Keratinocyte (primary cell): ENCODE results near the gene JAKMIP2. TPM values are rescaled to one million over a fixed set of nuclear protein-coding genes. Genes with fewer than 3 reads are reported as not detected.

Experiments used
- DNase-seq: peaks from one replicate; pipeline ENCODE4 v3.0.0-alpha.2; 2011; ENCODE audit warnings: low read depth, missing footprints, low spot score
- FAIRE-seq: peaks from 2 replicates; lab custom pipeline; 2011; peaks lifted over from hg19 to GRCh38; lab: Jason Lieb, UNC
- H2AFZ ChIP-seq: 2 replicates; pipeline ENCODE4 v1.6.0; 2012; ENCODE audit warnings: low read length, control low read depth, inconsistent platforms; ENCODE audit not compliant: control insufficient read depth
- H3K27ac ChIP-seq: 2 replicates; pipeline ENCODE4 v1.5.1; 2011; ENCODE audit warnings: low read length; ENCODE audit not compliant: control insufficient read depth, insufficient read depth
- H3K27me3 ChIP-seq: 3 replicates; pipeline ENCODE4 v1.6.0; 2011; ENCODE audit warnings: low read length; ENCODE audit not compliant: control insufficient read depth, insufficient read depth; ENCODE audit errors: extremely low read depth
- H3K36me3 ChIP-seq, 2 experiments: 2 replicates in 1 of 2; 3 replicates in 1 of 2; pipeline ENCODE4 v1.5.1; 2011; ENCODE audit warnings: low read length in 2 of 2, mild to moderate bottlenecking in 1 of 2; ENCODE audit not compliant: control insufficient read depth in 2 of 2, insufficient read depth in 2 of 2; ENCODE audit errors: extremely low read depth in 1 of 2
- H3K4me1 ChIP-seq: 3 replicates; pipeline ENCODE4 v1.5.1; 2011; ENCODE audit warnings: low read length; ENCODE audit not compliant: control insufficient read depth, insufficient read depth; ENCODE audit errors: extremely low read depth
- H3K4me2 ChIP-seq: 3 replicates; pipeline ENCODE4 v1.6.0; 2011; ENCODE audit warnings: low read depth, low read length; ENCODE audit not compliant: control insufficient read depth, insufficient read depth; ENCODE audit errors: extremely low read depth
- H3K4me3 ChIP-seq, 3 experiments: fragments of 200-600 bp in 1 of 3; sonication (generic) in 1 of 3; 2 replicates in 2 of 3; 3 replicates in 1 of 3; pipeline ENCODE4 v1.5.1; 2011 to 2016; ENCODE audit warnings: low read length in 3 of 3, mild to moderate bottlenecking in 3 of 3, control low read depth in 2 of 3, inconsistent platforms in 1 of 3, low read depth in 1 of 3, mixed read lengths in 1 of 3, mixed run types in 1 of 3, moderate library complexity in 1 of 3; ENCODE audit not compliant: control insufficient read depth in 2 of 3, insufficient read depth in 2 of 3; ENCODE audit errors: extremely low read depth in 1 of 3
- H3K79me2 ChIP-seq: 2 replicates; pipeline ENCODE4 v1.6.0; 2012; ENCODE audit warnings: low read length; ENCODE audit not compliant: control insufficient read depth, insufficient read depth
- H3K9ac ChIP-seq: 3 replicates; pipeline ENCODE4 v1.6.0; 2011; ENCODE audit warnings: low read length; ENCODE audit not compliant: control insufficient read depth, insufficient read depth; ENCODE audit errors: extremely low read depth
- H3K9me1 ChIP-seq: 3 replicates; pipeline ENCODE4 v1.6.0; 2011; ENCODE audit warnings: low read length; ENCODE audit not compliant: control insufficient read depth, insufficient read depth; ENCODE audit errors: extremely low read depth
- H3K9me3 ChIP-seq: 2 replicates; pipeline ENCODE4 v1.5.1; 2012; ENCODE audit warnings: low read depth, low read length; ENCODE audit not compliant: control insufficient read depth
- H4K20me1 ChIP-seq: 3 replicates; pipeline ENCODE4 v1.6.0; 2011; ENCODE audit warnings: low read length; ENCODE audit not compliant: control insufficient read depth, insufficient read depth; ENCODE audit errors: extremely low read depth
- EZH2 ChIP-seq: IDR thresholded peaks from one replicate; pipeline ENCODE4 v1.6.1; 2012; ENCODE audit warnings: inconsistent platforms, mild to moderate bottlenecking, low read length, moderate library complexity
- dilution Hi-C: fragments of 300-500 bp; cut with MboI; formaldehyde crosslinking; loops from one replicate; pipeline ENCODE4 v1.7.0; 2020; ENCODE audit warnings: low sequenced_read_pairs; ENCODE audit not compliant: extremely low pct_ligation_motif_present
- polyA plus RNA-seq, 5 experiments: library from polyadenylated mRNA; depleted of rRNA in 3 of 5; stranded (reverse) in 3 of 5; stranded (forward) in 1 of 5; unstranded in 1 of 5; fragments of >200 nt; gene quantifications; 1 replicate in 1 of 5; 2 replicates in 3 of 5; 3 replicates in 1 of 5; pipeline versions ENCODE4 v1.2.1 to v1.2.3, GENCODE V29; 2011 to 2012; ENCODE audit warnings: missing spikeins in 2 of 5, low read depth in 1 of 5, low replicate concordance in 1 of 5
- TF ChIP-seq, protein P1 (sequence below), 3 experiments: IDR thresholded peaks in 1 of 3; conservative IDR thresholded peaks in 1 of 3; optimal IDR thresholded peaks in 1 of 3; 2 replicates in 2 of 3; 3 replicates in 1 of 3; pipeline versions ENCODE3 to v1.5.1; 2011; ENCODE audit warnings: low read length in 3 of 3, mild to moderate bottlenecking in 3 of 3, moderate library complexity in 2 of 3, control low read depth in 1 of 3, inconsistent platforms in 1 of 3; ENCODE audit not compliant: insufficient read depth in 2 of 3; ENCODE audit errors: extremely low read depth in 1 of 3

JAKMIP2 gene
- polyA plus RNA-seq, 1 donor (not counting 4 experiments of a cell fraction or from before 2014, with no cell fraction given) = not detected

GRCh38 chr5:147712019-147712418 lies 70.5 kb downstream of the JAKMIP2 start:
- dilution Hi-C loops = no loop called here
- Histone ChIP-seq H3K27ac (no peak overlapping the region), H3K27me3 (no peaks in the 10 kb centered on the region), H3K9me3 (no peaks in the 10 kb centered on the region), H3K36me3 (no peaks in the 10 kb centered on the region), H3K79me2 (no peaks in the 10 kb centered on the region), H4K20me1 (no peaks in the 10 kb centered on the region), H3K9ac (no peak overlapping the region), H3K4me2 (no peak overlapping the region), H3K4me1 (no peaks in the 10 kb centered on the region), H2AFZ (no peak overlapping the region), H3K9me1 (no peaks in the 10 kb centered on the region), H3K4me3 (no peak overlapping the region)
- no peak for FAIRE-seq
- no peak for DNase-seq
- TF ChIP-seq EZH2 = no peak
- TF ChIP-seq, protein P1, sequence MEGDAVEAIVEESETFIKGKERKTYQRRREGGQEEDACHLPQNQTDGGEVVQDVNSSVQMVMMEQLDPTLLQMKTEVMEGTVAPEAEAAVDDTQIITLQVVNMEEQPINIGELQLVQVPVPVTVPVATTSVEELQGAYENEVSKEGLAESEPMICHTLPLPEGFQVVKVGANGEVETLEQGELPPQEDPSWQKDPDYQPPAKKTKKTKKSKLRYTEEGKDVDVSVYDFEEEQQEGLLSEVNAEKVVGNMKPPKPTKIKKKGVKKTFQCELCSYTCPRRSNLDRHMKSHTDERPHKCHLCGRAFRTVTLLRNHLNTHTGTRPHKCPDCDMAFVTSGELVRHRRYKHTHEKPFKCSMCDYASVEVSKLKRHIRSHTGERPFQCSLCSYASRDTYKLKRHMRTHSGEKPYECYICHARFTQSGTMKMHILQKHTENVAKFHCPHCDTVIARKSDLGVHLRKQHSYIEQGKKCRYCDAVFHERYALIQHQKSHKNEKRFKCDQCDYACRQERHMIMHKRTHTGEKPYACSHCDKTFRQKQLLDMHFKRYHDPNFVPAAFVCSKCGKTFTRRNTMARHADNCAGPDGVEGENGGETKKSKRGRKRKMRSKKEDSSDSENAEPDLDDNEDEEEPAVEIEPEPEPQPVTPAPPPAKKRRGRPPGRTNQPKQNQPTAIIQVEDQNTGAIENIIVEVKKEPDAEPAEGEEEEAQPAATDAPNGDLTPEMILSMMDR (optimal IDR thresholded peaks at IDR 0.05 in 1 of 3, IDR thresholded peaks at IDR 0.05 in 1 of 3, conservative IDR thresholded peaks at IDR 0.05 in 1 of 3; ENCODE audit: extremely low read depth in 1 of 3, insufficient read depth in 2 of 3, low read length in 3 of 3) = no peak

DNA sequence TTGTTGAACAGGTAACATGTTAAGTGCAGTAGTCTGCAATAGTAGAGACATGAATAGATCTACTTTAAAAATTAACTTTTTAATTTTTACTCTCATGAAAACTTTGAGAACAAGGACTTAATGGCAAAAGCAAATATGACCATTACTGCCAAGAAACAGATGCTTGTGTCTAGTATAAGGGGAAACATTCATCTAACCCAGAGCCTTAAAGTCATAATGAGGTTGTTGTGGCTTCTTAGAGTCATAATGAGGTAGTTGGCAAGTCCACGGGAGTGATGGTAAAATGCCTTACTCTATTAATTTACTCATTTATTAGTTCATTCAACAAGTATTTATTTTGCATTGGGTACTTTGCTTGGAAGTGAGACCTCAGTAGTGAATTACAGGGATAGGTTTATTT lies 71.5 kb downstream of the JAKMIP2 start:
- no peaks in the 10 kb centered on the region for H3K9me1 ChIP-seq
- dilution Hi-C loops = no loop called here
- FAIRE-seq = no peak

More for the DNA sequence above, 71.5 kb downstream of the JAKMIP2 start:
- TF ChIP-seq, protein P1 (optimal IDR thresholded peaks at IDR 0.05 in 1 of 3, IDR thresholded peaks at IDR 0.05 in 1 of 3, conservative IDR thresholded peaks at IDR 0.05 in 1 of 3; ENCODE audit: extremely low read depth in 1 of 3, insufficient read depth in 2 of 3, low read length in 3 of 3) = no peak
- TF ChIP-seq EZH2 = no peak
- no peaks in the 10 kb centered on the region for H3K4me1 ChIP-seq
- H3K9me3 ChIP-seq = no peaks in the 10 kb centered on the region
- no peak for DNase-seq
- no peaks in the 10 kb centered on the region for H3K79me2 ChIP-seq
- H2AFZ ChIP-seq = no peak overlapping the region
- H3K27ac ChIP-seq = no peak overlapping the region
- no peaks in the 10 kb centered on the region for H4K20me1 ChIP-seq
- H3K4me2 ChIP-seq = no peak overlapping the region
- no peak overlapping the region for H3K9ac ChIP-seq
- H3K36me3 ChIP-seq = no peaks in the 10 kb centered on the region
- H3K4me3 ChIP-seq = no peak overlapping the region
- no peaks in the 10 kb centered on the region for H3K27me3 ChIP-seq
